GM12878 (cell line): ENCODE measurements around the gene C15orf40. TPM values are rescaled to one million over a fixed set of nuclear protein-coding genes. Genes with fewer than 3 reads are reported as not detected.
"Not testable (repeated sequence)": the region's sequence is repeated elsewhere in the genome, so short reads cannot be mapped to it uniquely, and the experiment has no call there.

Experiments
- ATAC-seq: fragments of 200-7000 bp; cut with Tn5 transposase; 3 replicates; pipeline ENCODE4 v1.9.1; 2020; ENCODE audit warnings: mild to moderate bottlenecking, moderate library complexity
- BruUV-seq: library from RNA; stranded (reverse); fragments of 400-500 nt; replicated peaks from 2 replicates; lab custom pipeline; 2021; lab: Mats Ljungman, UMichigan
- CTCF ChIA-PET: fragments of 300-600 bp; sonication (Branson Sonifier 250); formaldehyde crosslinking; extraction: SDS; loops from one replicate; lab custom pipeline; 2021; ENCODE audit warnings: inconsistent platforms; lab: Yijun Ruan, JAX
- POLR2A ChIA-PET: fragments of 350-600 bp; formaldehyde crosslinking; extraction: SDS; loops from one replicate; lab custom pipeline; 2021; ENCODE audit warnings: inconsistent platforms; lab: Charles Lee
- RAD21 ChIA-PET: fragments of 300-600 bp; sonication (Branson Sonifier 250); formaldehyde crosslinking; loops from one replicate; lab custom pipeline; 2023; ENCODE audit warnings: antibody characterized with exemption; ENCODE audit not compliant: unreplicated experiment; lab: Charles Lee
- SMC1A ChIA-PET: fragments of 300-600 bp; sonication (Branson Sonifier 250); formaldehyde crosslinking; loops from one replicate; lab custom pipeline; 2023; ENCODE audit not compliant: unreplicated experiment, uncharacterized antibody; lab: Charles Lee
- DNase-seq: peaks from one replicate; pipeline ENCODE4 v3.0.0-alpha.2; 2011; ENCODE audit warnings: low read depth, low spot score
- FAIRE-seq: peaks from 3 replicates; lab custom pipeline; 2011; peaks lifted over from hg19 to GRCh38; lab: Jason Lieb, UNC
- H2AFZ ChIP-seq: 2 replicates; pipeline ENCODE4 v1.6.0; 2011; ENCODE audit warnings: low read depth, low read length, control low read depth; ENCODE audit not compliant: control insufficient read depth
- H3K27ac ChIP-seq: 2 replicates; pipeline ENCODE4 v1.5.1; 2011; ENCODE audit warnings: control low read depth; ENCODE audit not compliant: control insufficient read depth, insufficient read depth
- H3K27me3 ChIP-seq, 2 experiments: replicated peaks in 1 of 2; 2 replicates each; pipeline versions ENCODE4 v1.6.0 to v1.6.1; 2011; ENCODE audit warnings: low read length in 1 of 2; ENCODE audit not compliant: control insufficient read depth in 2 of 2, insufficient read depth in 2 of 2
- H3K36me3 ChIP-seq, 2 experiments: 2 replicates each; pipeline ENCODE4 v1.5.1; 2011; ENCODE audit warnings: low read length in 1 of 2; ENCODE audit not compliant: control insufficient read depth in 2 of 2, insufficient read depth in 2 of 2
- H3K4me1 ChIP-seq: 2 replicates; pipeline ENCODE4 v1.6.1; 2011; ENCODE audit warnings: mild to moderate bottlenecking, low read length, moderate library complexity, mixed read lengths; ENCODE audit not compliant: control insufficient read depth, insufficient read depth
- H3K4me2 ChIP-seq: 2 replicates; pipeline ENCODE4 v1.6.0; 2011; ENCODE audit warnings: control low read depth; ENCODE audit not compliant: control insufficient read depth, insufficient read depth
- H3K4me3 ChIP-seq: fragments of 200-600 bp; sonication (generic); 2 replicates; pipeline ENCODE4 v1.5.1; 2016
- H3K79me2 ChIP-seq: 2 replicates; pipeline ENCODE4 v1.6.0; 2011; ENCODE audit warnings: low read length; ENCODE audit not compliant: control insufficient read depth, insufficient read depth
- H3K9ac ChIP-seq: 2 replicates; pipeline ENCODE4 v1.8.0; 2011; ENCODE audit warnings: low read length, control low read depth, mixed read lengths; ENCODE audit not compliant: control insufficient read depth, insufficient read depth
- H3K9me3 ChIP-seq: replicated peaks from 3 replicates; pipeline ENCODE4 v1.5.1; 2011; ENCODE audit warnings: mild to moderate bottlenecking, low read length; ENCODE audit not compliant: control insufficient read depth, insufficient read depth
- H4K20me1 ChIP-seq: 2 replicates; pipeline ENCODE4 v1.6.0; 2011; ENCODE audit not compliant: control insufficient read depth, insufficient read depth
- ATF2 ChIP-seq: IDR thresholded peaks from 2 replicates; pipeline ENCODE4 v1.6.1; 2012; ENCODE audit warnings: low read length, inconsistent platforms
- ZNF24 ChIP-seq: fragments of 450-650 bp; IDR thresholded peaks from 2 replicates; pipeline ENCODE4 v1.6.1; 2017; ENCODE audit warnings: antibody characterized with exemption, mild to moderate bottlenecking
- WGBS: methylation state at CpG from one replicate; pipeline ENCODE4 v1.1.6; 2016; ENCODE audit warnings: low lambda C conversion rate; ENCODE audit not compliant: insufficient replicate concordance, insufficient coverage; ENCODE audit errors: missing lambda C conversion rate; 5-methylcytosine and 5-hydroxymethylcytosine counted together
- in situ Hi-C: fragments of 300-500 bp; cut with MboI; formaldehyde crosslinking; loops from 9 replicates; pipeline ENCODE4 v1.14.3; 2018; ENCODE audit warnings: mixed read lengths
- intact Hi-C: fragments of 100-400 bp; cut with micrococcal nuclease; formaldehyde crosslinking; loops from one replicate; pipeline ENCODE4 v1.14.2; 2022; ENCODE audit not compliant: unreplicated experiment
- polyA plus RNA-seq, 11 experiments: library from polyadenylated mRNA; depleted of rRNA in 4 of 11; unstranded in 6 of 11; stranded (reverse) in 5 of 11; fragments of >200 nt; fragmentation: Nextera tagmentation in 4 of 11; fragmentation: Illumina TruSeq in 1 of 11; extraction: Ambion mirVana in 4 of 11; extraction: Trizol in 1 of 11; gene quantifications; 1 replicate in 1 of 11; 2 replicates in 10 of 11; pipeline versions ENCODE4 v1.2.1 to v1.2.3, GENCODE V29; 2011 to 2016; ENCODE audit warnings: inconsistent platforms in 2 of 11, missing spikeins in 2 of 11, low read depth in 1 of 11
- total RNA-seq, 4 experiments: library from RNA; depleted of rRNA in 3 of 4; stranded (reverse); fragments of >200 nt in 3 of 4; fragmentation: Illumina TruSeq in 1 of 4; extraction: Trizol in 1 of 4; gene quantifications; 2 replicates each; pipeline versions ENCODE4 v1.2.1 to v1.2.3, GENCODE V29; 2013 to 2021
- TF ChIP-seq, protein P1 (sequence below): fragments of 450-650 bp; IDR thresholded peaks from 2 replicates; pipeline ENCODE4 v1.6.1; 2017; ENCODE audit warnings: antibody characterized with exemption, mild to moderate bottlenecking, moderate library complexity
- TF ChIP-seq, protein P2 (sequence below): IDR thresholded peaks from 2 replicates; pipeline ENCODE4 v1.6.1; 2012; ENCODE audit warnings: low read depth, low read length, improper control_type of control experiment

Gene C15orf40
- total and polyA plus RNA-seq, 10 of the 15 experiments (the other 5 are each of a cell fraction or from before 2014, with no cell fraction given), result 21.3 to 70.0 (median 31.8) TPM

GRCh38 chr15:83036253-83036652 lies 24.8 kb upstream of the C15orf40 start (continued):
- TF ChIP-seq, protein P1, sequence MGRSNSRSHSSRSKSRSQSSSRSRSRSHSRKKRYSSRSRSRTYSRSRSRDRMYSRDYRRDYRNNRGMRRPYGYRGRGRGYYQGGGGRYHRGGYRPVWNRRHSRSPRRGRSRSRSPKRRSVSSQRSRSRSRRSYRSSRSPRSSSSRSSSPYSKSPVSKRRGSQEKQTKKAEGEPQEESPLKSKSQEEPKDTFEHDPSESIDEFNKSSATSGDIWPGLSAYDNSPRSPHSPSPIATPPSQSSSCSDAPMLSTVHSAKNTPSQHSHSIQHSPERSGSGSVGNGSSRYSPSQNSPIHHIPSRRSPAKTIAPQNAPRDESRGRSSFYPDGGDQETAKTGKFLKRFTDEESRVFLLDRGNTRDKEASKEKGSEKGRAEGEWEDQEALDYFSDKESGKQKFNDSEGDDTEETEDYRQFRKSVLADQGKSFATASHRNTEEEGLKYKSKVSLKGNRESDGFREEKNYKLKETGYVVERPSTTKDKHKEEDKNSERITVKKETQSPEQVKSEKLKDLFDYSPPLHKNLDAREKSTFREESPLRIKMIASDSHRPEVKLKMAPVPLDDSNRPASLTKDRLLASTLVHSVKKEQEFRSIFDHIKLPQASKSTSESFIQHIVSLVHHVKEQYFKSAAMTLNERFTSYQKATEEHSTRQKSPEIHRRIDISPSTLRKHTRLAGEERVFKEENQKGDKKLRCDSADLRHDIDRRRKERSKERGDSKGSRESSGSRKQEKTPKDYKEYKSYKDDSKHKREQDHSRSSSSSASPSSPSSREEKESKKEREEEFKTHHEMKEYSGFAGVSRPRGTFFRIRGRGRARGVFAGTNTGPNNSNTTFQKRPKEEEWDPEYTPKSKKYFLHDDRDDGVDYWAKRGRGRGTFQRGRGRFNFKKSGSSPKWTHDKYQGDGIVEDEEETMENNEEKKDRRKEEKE, result no peak
- TF ChIP-seq ATF2 (no peak), ZNF24 (no peak)
- TF ChIP-seq, protein P2, sequence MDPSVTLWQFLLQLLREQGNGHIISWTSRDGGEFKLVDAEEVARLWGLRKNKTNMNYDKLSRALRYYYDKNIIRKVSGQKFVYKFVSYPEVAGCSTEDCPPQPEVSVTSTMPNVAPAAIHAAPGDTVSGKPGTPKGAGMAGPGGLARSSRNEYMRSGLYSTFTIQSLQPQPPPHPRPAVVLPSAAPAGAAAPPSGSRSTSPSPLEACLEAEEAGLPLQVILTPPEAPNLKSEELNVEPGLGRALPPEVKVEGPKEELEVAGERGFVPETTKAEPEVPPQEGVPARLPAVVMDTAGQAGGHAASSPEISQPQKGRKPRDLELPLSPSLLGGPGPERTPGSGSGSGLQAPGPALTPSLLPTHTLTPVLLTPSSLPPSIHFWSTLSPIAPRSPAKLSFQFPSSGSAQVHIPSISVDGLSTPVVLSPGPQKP, result no peak

GRCh38 chr15:83031234-83031633 lies 19.8 kb upstream of the C15orf40 start:
- WGBS, result 88% methylated on average over 6 of the region's 6 CpGs
- in situ Hi-C loops, H3K9ac ChIP-seq, ATAC-seq, H3K9me3 ChIP-seq, H3K4me3 ChIP-seq, SMC1A ChIA-PET, H3K4me1 ChIP-seq, H2AFZ ChIP-seq, CTCF ChIA-PET, DNase-seq, POLR2A ChIA-PET, BruUV-seq, H3K4me2 ChIP-seq, RAD21 ChIA-PET, H4K20me1 ChIP-seq, FAIRE-seq, H3K27me3 ChIP-seq, H3K27ac ChIP-seq, intact Hi-C loops: not testable (repeated sequence)
- peaks cover 10 to 31% of the 10 kb centered on the region in 2 experiments for H3K36me3 ChIP-seq
- H3K79me2 ChIP-seq, result peaks cover 25% of the 10 kb centered on the region
